Natural killer cell (primary cell): ENCODE data around the gene LSM3. TPM values are rescaled to one million over a fixed set of nuclear protein-coding genes. Genes with fewer than 3 reads are reported as not detected.

Experiments used
- ATAC-seq, 3 donors: fragments of 150-1000 bp in 2 of 3; fragments of 200-7000 bp in 1 of 3; cut with Tn5 transposase; 1 replicate in 1 of 3; 2 replicates in 2 of 3; pipeline ENCODE4 v1.10.0; 2021; ENCODE audit warnings: mild to moderate bottlenecking in 2 of 3, moderate library complexity in 2 of 3
- DNase-seq, 2 donors: peaks; one replicate each; pipeline versions ENCODE4 v3.0.0 to v3.0.0-alpha.2; 2013 to 2021; ENCODE audit warnings: mixed read lengths in 1 of 2
- H3K27ac ChIP-seq: one replicate; pipeline ENCODE4 v1.5.1; 2013; ENCODE audit warnings: mild to moderate bottlenecking, low read length
- H3K27me3 ChIP-seq: one replicate; pipeline ENCODE4 v1.6.1; 2013; ENCODE audit warnings: low read length; ENCODE audit not compliant: control insufficient read depth, insufficient read depth
- H3K36me3 ChIP-seq: one replicate; pipeline ENCODE4 v1.6.1; 2013; ENCODE audit warnings: low read length; ENCODE audit not compliant: control insufficient read depth, insufficient read depth
- H3K4me1 ChIP-seq: one replicate; pipeline ENCODE4 v1.6.1; 2013; ENCODE audit warnings: low read length; ENCODE audit not compliant: control insufficient read depth, insufficient read depth
- H3K4me3 ChIP-seq: one replicate; pipeline ENCODE4 v1.5.1; 2013; ENCODE audit warnings: low read length
- H3K9me3 ChIP-seq: one replicate; pipeline ENCODE4 v1.6.1; 2013; ENCODE audit warnings: low read length; ENCODE audit not compliant: control insufficient read depth, insufficient read depth
- H3K27ac Mint-ChIP-seq, 2 donors: one replicate each; pipeline ENCODE4 v1.8.0; 2022; ENCODE audit warnings: mild to moderate bottlenecking in 2 of 2, mixed read lengths in 2 of 2, moderate library complexity in 1 of 2
- H3K27me3 Mint-ChIP-seq, 2 donors: one replicate each; pipeline ENCODE4 v1.8.0; 2022; ENCODE audit warnings: low read depth in 2 of 2, mixed read lengths in 2 of 2
- H3K36me3 Mint-ChIP-seq: one replicate; pipeline ENCODE4 v1.8.0; 2022; ENCODE audit warnings: mixed read lengths
- H3K4me1 Mint-ChIP-seq, 2 donors: one replicate each; pipeline ENCODE4 v1.8.0; 2022; ENCODE audit warnings: mixed read lengths in 2 of 2
- H3K4me3 Mint-ChIP-seq: one replicate; pipeline ENCODE4 v1.8.0; 2022; ENCODE audit warnings: mild to moderate bottlenecking, moderate library complexity, mixed read lengths
- H3K9me3 Mint-ChIP-seq, 2 donors: one replicate each; pipeline ENCODE4 v1.8.0; 2022; ENCODE audit warnings: mixed read lengths in 2 of 2
- CTCF ChIP-seq: fragments of 200-600 bp; IDR thresholded peaks from one replicate; pipeline ENCODE4 v1.8.0; 2022; ENCODE audit warnings: antibody characterized with exemption
- WGBS: methylation state at CpG from one replicate; pipeline ENCODE4 v1.1.7; 2013; ENCODE audit warnings: missing lambda C conversion rate; ENCODE audit not compliant: insufficient coverage; 5-methylcytosine and 5-hydroxymethylcytosine counted together
- intact Hi-C: fragments of 100-400 bp; cut with micrococcal nuclease; formaldehyde crosslinking; loops from one replicate; pipeline ENCODE4 v1.14.2; 2022
- total RNA-seq, 4 donors: library from RNA; stranded (reverse); fragments of 120-200 nt in 1 of 4; gene quantifications; one replicate each; pipeline versions ENCODE4 v1.2.3 to v1.2.4, GENCODE V29; 2013 to 2022

LSM3 gene
- total RNA-seq, 3 donors from 2014 or later (not counting 1 experiment from before 2014, with no cell fraction given), result 7.6 to 9.1 (median 8.9) TPM

- intact Hi-C loops, result no loop called here
- Histone ChIP-seq H3K27me3 (no peaks in the 10 kb centered on the region), H3K27ac (no peak overlapping the region), H3K36me3 (peaks cover 42% of the 10 kb centered on the region), H3K4me3 (no peak overlapping the region), H3K4me1 (no peaks in the 10 kb centered on the region), H3K9me3 (no peaks in the 10 kb centered on the region)
- Mint-ChIP-seq H3K36me3 (peaks cover 9% of the 10 kb centered on the region), H3K4me3 (no peak overlapping the region), H3K27ac (no peak overlapping the region), H3K27me3 (no peaks in the 10 kb centered on the region), H3K4me1 (peaks cover 37 to 51% of the 10 kb centered on the region in 2 donors), H3K9me3 (no peaks in the 10 kb centered on the region)
- DNase-seq (no peak), ATAC-seq (no peak)
- TF ChIP-seq CTCF, result no peak
- 98% methylated on average over 5 of the region's 5 CpGs for WGBS
These were observed 8.3 kb downstream of the LSM3 start for GRCh38 chr3:14186854-14187458.

GRCh38 chr3:14188041-14188754 lies 9.6 kb downstream of the LSM3 start:
- no peaks in the 10 kb centered on the region for H3K4me1 ChIP-seq
- intact Hi-C loops, result no loop called here
- no peak overlapping the region for H3K27ac ChIP-seq
- Mint-ChIP-seq H3K27me3 (no peaks in the 10 kb centered on the region), H3K36me3 (no peaks in the 10 kb centered on the region), H3K27ac (no peak overlapping the region), H3K9me3 (no peaks in the 10 kb centered on the region), H3K4me1 (peaks cover 42 to 51% of the 10 kb centered on the region in 2 donors), H3K4me3 (no peak overlapping the region)
- H3K9me3 ChIP-seq, result no peaks in the 10 kb centered on the region
- DNase-seq (no peak), ATAC-seq (no peak)
- no peak for TF ChIP-seq CTCF
- H3K36me3 ChIP-seq, result peaks cover 32% of the 10 kb centered on the region
- no peak overlapping the region for H3K4me3 ChIP-seq
- H3K27me3 ChIP-seq, result no peaks in the 10 kb centered on the region
- WGBS, result 97% methylated on average over 2 of the region's 4 CpGs

GRCh38 chr3:14194865-14195264 lies 16.2 kb downstream of the LSM3 start:
- no peak for TF ChIP-seq CTCF
- H3K36me3 Mint-ChIP-seq, result peaks cover 14% of the 10 kb centered on the region
- no peak overlapping the region for H3K27ac Mint-ChIP-seq

More at GRCh38 chr3:14194865-14195264, 16.2 kb downstream of the LSM3 start:
- no peaks in the 10 kb centered on the region for H3K27me3 Mint-ChIP-seq
- Histone ChIP-seq H3K4me1 (no peaks in the 10 kb centered on the region), H3K27ac (no peak overlapping the region), H3K36me3 (peaks cover 6% of the 10 kb centered on the region), H3K9me3 (no peaks in the 10 kb centered on the region), H3K27me3 (no peaks in the 10 kb centered on the region), H3K4me3 (no peak overlapping the region)
- peaks cover 36 to 40% of the 10 kb centered on the region in 2 donors for H3K4me1 Mint-ChIP-seq
- DNase-seq (no peak), ATAC-seq (no peak)
- whole genome bisulfite sequencing, result 90% methylated on average over 4 of the region's 4 CpGs
- intact Hi-C loops, result no loop called here
- no peaks in the 10 kb centered on the region for H3K9me3 Mint-ChIP-seq
- H3K4me3 Mint-ChIP-seq, result no peak overlapping the region
